DND-41 (cell line): ENCODE measurements around the gene RPS8.

Experiments used
- ATAC-seq: fragments of 200-7000 bp; cut with Tn5 transposase; 3 replicates; pipeline ENCODE4 v1.9.1; 2021; ENCODE audit warnings: low read depth; ENCODE audit not compliant: insufficient read depth
- DNase-seq: peaks from one replicate; pipeline ENCODE4 v3.0.0-alpha.2; 2020
- H2AFZ ChIP-seq: 2 replicates; pipeline ENCODE4 v1.6.0; 2012; ENCODE audit warnings: low read depth, low read length
- H3K27ac ChIP-seq: 2 replicates; pipeline ENCODE4 v1.5.1; 2012; ENCODE audit warnings: low read length, inconsistent platforms
- H3K27me3 ChIP-seq: fragments of 200-600 bp; sonication (generic); 2 replicates; pipeline ENCODE4 v1.6.0; 2012; ENCODE audit warnings: low read length, mild to moderate bottlenecking, inconsistent platforms; ENCODE audit not compliant: insufficient read depth, poor library complexity
- H3K36me3 ChIP-seq: 2 replicates; pipeline ENCODE4 v1.5.1; 2012; ENCODE audit warnings: low read length, inconsistent platforms; ENCODE audit not compliant: insufficient read depth
- H3K4me1 ChIP-seq: 2 replicates; pipeline ENCODE4 v1.5.1; 2012; ENCODE audit warnings: mild to moderate bottlenecking, low read length; ENCODE audit not compliant: insufficient read depth
- H3K4me2 ChIP-seq: 2 replicates; pipeline ENCODE4 v1.6.0; 2012; ENCODE audit warnings: mild to moderate bottlenecking, moderate library complexity, low read length, inconsistent platforms; ENCODE audit not compliant: insufficient read depth
- H3K4me3 ChIP-seq, 2 experiments: fragments of 200-600 bp in 1 of 2; shearing (Covaris generic) in 1 of 2; 2 replicates each; pipeline ENCODE4 v1.5.1; 2012 to 2016; ENCODE audit warnings: inconsistent platforms in 2 of 2, low read length in 2 of 2, mild to moderate bottlenecking in 2 of 2, low read depth in 1 of 2, moderate library complexity in 1 of 2
- H3K79me2 ChIP-seq: 2 replicates; pipeline ENCODE4 v1.6.0; 2012; ENCODE audit warnings: low read length, inconsistent platforms; ENCODE audit not compliant: insufficient read depth
- H3K9ac ChIP-seq: 2 replicates; pipeline ENCODE4 v1.6.0; 2012; ENCODE audit warnings: low read depth, mild to moderate bottlenecking, inconsistent platforms, low read length, moderate library complexity
- H3K9me3 ChIP-seq: 2 replicates; pipeline ENCODE4 v1.5.1; 2012; ENCODE audit warnings: low read length, moderate library complexity, mild to moderate bottlenecking, inconsistent platforms; ENCODE audit not compliant: insufficient read depth, severe bottlenecking
- H4K20me1 ChIP-seq: 2 replicates; pipeline ENCODE4 v1.6.0; 2012; ENCODE audit warnings: low read length; ENCODE audit not compliant: insufficient read depth
- CTCF ChIP-seq: IDR thresholded peaks from 2 replicates; pipeline ENCODE4 v1.5.1; 2012; ENCODE audit warnings: borderline replicate concordance, low read length, moderate library complexity, mild to moderate bottlenecking; ENCODE audit not compliant: poor library complexity, severe bottlenecking; ENCODE audit errors: extremely low read depth
- EZH2 ChIP-seq: IDR thresholded peaks from 3 replicates; pipeline ENCODE4 v1.6.1; 2012; ENCODE audit warnings: borderline replicate concordance, low read depth, mild to moderate bottlenecking, moderate library complexity, low read length, inconsistent platforms; ENCODE audit not compliant: severe bottlenecking

RPS8 gene

GRCh38 chr1:44775930-44776729 lies 790 bp downstream of the RPS8 start:
- DNase-seq (peak; percentile 58), ATAC-seq (peak; percentile 30)
- Histone ChIP-seq H2AFZ (peak overlapping the region; percentile 99), H3K4me3 (peak overlapping the region; percentile 91), H3K79me2 (peaks cover 46% of the 10 kb centered on the region), H3K4me2 (peak overlapping the region; percentile 86), H3K36me3 (peaks cover 53% of the 10 kb centered on the region), H3K9me3 (no peaks in the 10 kb centered on the region), H3K4me1 (peaks cover 34% of the 10 kb centered on the region), H4K20me1 (peaks cover 31% of the 10 kb centered on the region), H3K27ac (peak overlapping the region; percentile 87), H3K9ac (peak overlapping the region; percentile 89), H3K27me3 (no peaks in the 10 kb centered on the region)
- TF ChIP-seq CTCF (no peak), EZH2 (no peak)

GRCh38 chr1:44776730-44777068 lies 1.4 kb downstream of the RPS8 start:
- peak overlapping the region; percentile 87 for H3K27ac ChIP-seq

GRCh38 chr1:44777547-44777946 lies 2.2 kb downstream of the RPS8 start:
- Histone ChIP-seq H3K27me3 (no peaks in the 10 kb centered on the region), H3K4me1 (peaks cover 34% of the 10 kb centered on the region), H3K36me3 (peaks cover 57% of the 10 kb centered on the region), H3K27ac (peak overlapping the region; percentile 14; the same call in 1 of the 2 replicates), H4K20me1 (peaks cover 34% of the 10 kb centered on the region), H3K9me3 (no peaks in the 10 kb centered on the region), H3K4me2 (peak overlapping the region; percentile 86), H3K4me3 (peak overlapping the region in 1 of 2 experiments; percentile 91; a peak in 1 of 4 replicates), H3K79me2 (peaks cover 46% of the 10 kb centered on the region), H3K9ac (peak overlapping the region; percentile 89), H2AFZ (no peak overlapping the region)
- DNase-seq, result no peak
- ATAC-seq, result no peak
- TF ChIP-seq EZH2 (no peak), CTCF (no peak)

More at GRCh38 chr1:44776730-44777068, 1.4 kb downstream of the RPS8 start:
- Histone ChIP-seq H4K20me1 (peaks cover 34% of the 10 kb centered on the region), H3K36me3 (peaks cover 57% of the 10 kb centered on the region), H3K4me1 (peaks cover 34% of the 10 kb centered on the region), H3K27me3 (no peaks in the 10 kb centered on the region), H3K4me2 (peak overlapping the region; percentile 86), H3K4me3 (peak overlapping the region; percentile 91; a peak in 3 of 4 replicates), H2AFZ (no peak overlapping the region), H3K9me3 (no peaks in the 10 kb centered on the region), H3K79me2 (peaks cover 46% of the 10 kb centered on the region), H3K9ac (peak overlapping the region; percentile 89)
- no peak for DNase-seq
- ATAC-seq, result no peak
- no peak for TF ChIP-seq CTCF
- no peak for TF ChIP-seq EZH2
